GM21381 (cell line): ENCODE results near the gene MS4A18.
A peak's percentile ranks its signal among the peaks of the same experiment; 100 is the strongest.
"Not testable (repeated sequence)": the region's sequence is repeated elsewhere in the genome, so short reads cannot be mapped to it uniquely, and the experiment has no call there.

ENCODE experiments used
- ATAC-seq: cut with Tn5 transposase; IDR thresholded peaks from one replicate; pipeline ENCODE4 v1.9.1; 2021; ENCODE audit warnings: mild to moderate bottlenecking, moderate library complexity; ENCODE audit not compliant: unreplicated experiment

The MS4A18 gene

GRCh38 chr11:60734279-60734678 lies 9.8 kb downstream of the MS4A18 start:
- ATAC-seq = no peak

- ATAC-seq = no peak
These were observed 14.6 kb downstream of the MS4A18 start for GRCh38 chr11:60739114-60739513.

- ATAC-seq = no peak
These were observed 16.1 kb downstream of the MS4A18 start for GRCh38 chr11:60740573-60740972.

- ATAC-seq = no peak
These were observed 16.9 kb downstream of the MS4A18 start for GRCh38 chr11:60741421-60741820.

GRCh38 chr11:60743058-60743457 lies 18.5 kb downstream of the MS4A18 start:
- no peak for ATAC-seq

GRCh38 chr11:60744114-60744513 lies 19.6 kb downstream of the MS4A18 start:
- ATAC-seq = no peak

GRCh38 chr11:60747359-60747873 lies 22.9 kb downstream of the MS4A18 start:
- ATAC-seq = no peak

- ATAC-seq = no peak
These were observed 23.7 kb downstream of the MS4A18 start for GRCh38 chr11:60748225-60748624.

GRCh38 chr11:60748821-60749220 lies 24.3 kb downstream of the MS4A18 start:
- ATAC-seq = no peak

GRCh38 chr11:60750911-60751310 lies 26.4 kb downstream of the MS4A18 start:
- ATAC-seq = no peak

- no peak for ATAC-seq
These were observed 28.8 kb downstream of the MS4A18 start for GRCh38 chr11:60753309-60753708.

- ATAC-seq = no peak
These were observed 30.4 kb downstream of the MS4A18 start for GRCh38 chr11:60754887-60755286.

- no peak for ATAC-seq
These were observed 31.9 kb downstream of the MS4A18 start, which contains the start of gene MS4A15 for GRCh38 chr11:60756307-60757032. TSS of gene MS4A15 (plus strand) at chr11:60756867. CDS start at chr11:60763734, 6,867 bp downstream.

- ATAC-seq = no peak
These were observed 32.8 kb downstream of the MS4A18 start for GRCh38 chr11:60757231-60757800.

GRCh38 chr11:60758671-60759070 lies 34.2 kb downstream of the MS4A18 start:
- ATAC-seq = not testable (repeated sequence)

- not testable (repeated sequence) for ATAC-seq
These were observed 35.1 kb downstream of the MS4A18 start for GRCh38 chr11:60759438-60760225.

- ATAC-seq = peak; percentile 27
These were observed 37.1 kb downstream of the MS4A18 start for GRCh38 chr11:60761436-60762190.

GRCh38 chr11:60762851-60763691 lies 38.6 kb downstream of the MS4A18 start:
- ATAC-seq = peak; percentile 67

GRCh38 chr11:60763692-60764369 lies 39.3 kb downstream of the MS4A18 start:
- ATAC-seq = peak; percentile 26
